IPS-NIHi11 (cell line): ENCODE measurements around the gene MGAT1.
"Not testable (repeated sequence)": the region's sequence is repeated elsewhere in the genome, so short reads cannot be mapped to it uniquely, and the experiment has no call there.

Experiments
- DNase-seq: peaks from one replicate; pipeline ENCODE4 v3.0.0; 2012; ENCODE audit warnings: mixed read lengths, low spot score

The MGAT1 gene

GRCh38 chr5:180804129-180804618 lies 1.6 kb upstream of the MGAT1 start:
- DNase-seq: no peak

- peak; percentile 47 for DNase-seq
These were observed 849 bp upstream of the MGAT1 start for GRCh38 chr5:180803181-180804128.

- no peak for DNase-seq
These were observed 846 bp downstream of the MGAT1 start for GRCh38 chr5:180801596-180802324.

- no peak for DNase-seq
These were observed 2.5 kb downstream of the MGAT1 start for GRCh38 chr5:180799902-180800801.

- DNase-seq: peak; percentile 58
These were observed 3.4 kb downstream of the MGAT1 start for GRCh38 chr5:180799194-180799593.

- DNase-seq: no peak
These were observed 4.4 kb downstream of the MGAT1 start for GRCh38 chr5:180798193-180798592.

- DNase-seq: no peak
These were observed 5.1 kb downstream of the MGAT1 start for GRCh38 chr5:180797256-180798192.

GRCh38 chr5:180795771-180796313 lies 6.8 kb downstream of the MGAT1 start:
- DNase-seq: no peak

GRCh38 chr5:180792965-180793287 lies 9.7 kb downstream of the MGAT1 start:
- DNase-seq: no peak

- no peak for DNase-seq
These were observed 10.2 kb downstream of the MGAT1 start for GRCh38 chr5:180792287-180792964.

GRCh38 chr5:180791611-180792213 lies 10.9 kb downstream of the MGAT1 start:
- no peak for DNase-seq

GRCh38 chr5:180790524-180790923 lies 12.1 kb downstream of the MGAT1 start:
- no peak for DNase-seq

- DNase-seq: peak; percentile 50
These were observed 12.6 kb downstream of the MGAT1 start for GRCh38 chr5:180790020-180790419.

GRCh38 chr5:180788651-180789410 lies 13.8 kb downstream of the MGAT1 start:
- DNase-seq: not testable (repeated sequence)

GRCh38 chr5:180787711-180788431 lies 14.7 kb downstream of the MGAT1 start:
- peak; percentile 60 for DNase-seq

- DNase-seq: no peak
These were observed 15.8 kb downstream of the MGAT1 start for GRCh38 chr5:180786531-180787398.

- DNase-seq: peak; percentile 84
These were observed 16.8 kb downstream of the MGAT1 start for GRCh38 chr5:180785794-180786221.
